T-helper 17 cell (primary cell): ENCODE measurements around the gene SYNDIG1. TPM values are rescaled to one million over a fixed set of nuclear protein-coding genes. Genes with fewer than 3 reads are reported as not detected.

Experiments used
- ATAC-seq: fragments of 150-1000 bp; cut with Tn5 transposase; 2 replicates; pipeline ENCODE4 v1.10.0; 2021; ENCODE audit warnings: mild to moderate bottlenecking, moderate library complexity
- DNase-seq, 3 donors: peaks; one replicate each; pipeline versions ENCODE4 v3.0.0 to v3.0.0-alpha.2; 2020 to 2021
- H3K9me3 ChIP-seq: one replicate; pipeline ENCODE4 v1.7.0; 2013; ENCODE audit warnings: low read length, mild to moderate bottlenecking; ENCODE audit not compliant: control insufficient read depth, poor library complexity, severe bottlenecking
- H3K27ac Mint-ChIP-seq: one replicate; pipeline ENCODE4 v1.8.0; 2022; ENCODE audit warnings: mild to moderate bottlenecking, moderate library complexity, mixed read lengths
- H3K27me3 Mint-ChIP-seq: one replicate; pipeline ENCODE4 v1.8.0; 2022; ENCODE audit warnings: mixed read lengths
- H3K36me3 Mint-ChIP-seq: one replicate; pipeline ENCODE4 v1.8.0; 2022; ENCODE audit warnings: low read depth, mixed read lengths
- H3K4me1 Mint-ChIP-seq: one replicate; pipeline ENCODE4 v1.8.0; 2022; ENCODE audit warnings: mild to moderate bottlenecking, mixed read lengths
- H3K4me3 Mint-ChIP-seq: one replicate; pipeline ENCODE4 v1.8.0; 2022; ENCODE audit warnings: mild to moderate bottlenecking, moderate library complexity, mixed read lengths
- total RNA-seq, 4 donors: library from RNA in 2 of 4; stranded (reverse) in 2 of 4; gene quantifications; one replicate each; pipeline ENCODE4 v1.2.3 and lab custom pipeline; 2022 to 2026

The SYNDIG1 gene
- total RNA-seq, 2 donors from 2014 or later, result not detected

DNA sequence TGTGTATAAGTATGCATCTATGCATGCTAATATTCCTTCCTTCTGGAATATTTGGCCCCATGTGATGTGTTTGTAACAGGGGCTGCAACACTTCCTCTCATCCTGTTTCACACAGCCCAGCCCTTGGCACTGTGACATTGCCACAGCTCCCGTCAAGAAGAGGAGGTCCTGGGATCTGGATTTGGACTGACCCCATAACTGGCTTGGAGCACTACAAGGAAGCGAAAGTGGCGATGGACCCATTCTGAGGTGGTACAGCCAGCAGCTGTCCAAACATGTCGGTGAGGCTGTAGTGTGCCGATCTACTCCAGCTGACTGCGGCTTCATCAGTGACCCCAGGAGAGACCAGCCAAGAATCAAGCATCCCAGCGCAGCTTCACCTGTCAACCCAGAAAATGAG lies 18.2 kb downstream of the SYNDIG1 start:
- Mint-ChIP-seq H3K27ac (no peak overlapping the region), H3K4me1 (no peaks in the 10 kb centered on the region), H3K27me3 (peaks cover 7% of the 10 kb centered on the region), H3K36me3 (no peaks in the 10 kb centered on the region), H3K4me3 (no peak overlapping the region)
- DNase-seq (no peak), ATAC-seq (no peak)
- H3K9me3 ChIP-seq, result no peaks in the 10 kb centered on the region

DNA sequence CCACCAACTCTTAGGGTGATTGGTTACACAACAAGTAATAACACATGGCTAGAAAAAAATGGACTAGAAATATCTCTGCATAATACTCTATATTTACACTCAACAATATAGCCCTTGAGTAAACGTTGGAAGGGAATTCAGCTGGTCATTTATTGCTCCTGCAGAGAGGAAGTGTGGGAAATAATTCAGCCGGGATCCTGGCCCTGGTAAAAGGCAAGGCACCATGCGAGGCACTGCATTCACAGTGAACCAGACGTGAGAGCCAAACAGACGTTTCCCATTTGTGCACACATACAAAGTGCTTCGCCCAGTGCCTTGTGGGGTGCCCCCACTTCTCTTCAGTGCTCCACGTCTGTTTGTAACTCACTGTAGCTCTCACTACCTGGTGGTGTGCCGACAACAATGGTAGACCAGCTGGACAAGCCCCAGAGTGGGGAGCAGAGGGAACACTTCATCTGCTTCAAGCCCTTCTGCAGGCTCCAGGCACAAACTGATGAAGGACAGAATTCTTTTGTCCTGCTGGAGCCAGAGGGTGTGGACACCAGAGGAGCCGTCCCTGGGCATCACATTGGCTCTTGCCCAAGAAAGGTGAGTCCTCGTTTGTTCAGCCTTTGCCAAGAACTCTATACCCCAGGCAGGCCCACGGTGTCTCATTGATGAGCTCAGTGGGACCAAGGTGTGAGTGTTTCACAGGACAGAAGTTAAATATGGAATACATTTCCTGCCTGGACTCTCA lies 18.8 kb downstream of the SYNDIG1 start:
- H3K27ac Mint-ChIP-seq, result no peak overlapping the region
- H3K4me3 Mint-ChIP-seq, result no peak overlapping the region
- no peaks in the 10 kb centered on the region for H3K36me3 Mint-ChIP-seq
- peaks cover 7% of the 10 kb centered on the region for H3K27me3 Mint-ChIP-seq
- ATAC-seq, result no peak
- no peak for DNase-seq
- no peaks in the 10 kb centered on the region for H3K9me3 ChIP-seq
- no peaks in the 10 kb centered on the region for H3K4me1 Mint-ChIP-seq

GRCh38 chr20:24488800-24489175 lies 19.4 kb downstream of the SYNDIG1 start:
- H3K27me3 Mint-ChIP-seq, result peaks cover 5% of the 10 kb centered on the region
- DNase-seq (no peak), ATAC-seq (no peak)
- no peaks in the 10 kb centered on the region for H3K36me3 Mint-ChIP-seq
- H3K9me3 ChIP-seq, result no peaks in the 10 kb centered on the region
- no peaks in the 10 kb centered on the region for H3K4me1 Mint-ChIP-seq
- no peak overlapping the region for H3K27ac Mint-ChIP-seq
- no peak overlapping the region for H3K4me3 Mint-ChIP-seq

GRCh38 chr20:24489193-24489592 lies 19.8 kb downstream of the SYNDIG1 start:
- H3K27me3 Mint-ChIP-seq, result peaks cover 7% of the 10 kb centered on the region
- H3K9me3 ChIP-seq, result no peaks in the 10 kb centered on the region
- no peak overlapping the region for H3K27ac Mint-ChIP-seq
- no peak for ATAC-seq
- no peak overlapping the region for H3K4me3 Mint-ChIP-seq
- no peak for DNase-seq
- no peaks in the 10 kb centered on the region for H3K36me3 Mint-ChIP-seq
- peaks cover 2% of the 10 kb centered on the region for H3K4me1 Mint-ChIP-seq

GRCh38 chr20:24489631-24490260 lies 20.3 kb downstream of the SYNDIG1 start:
- ATAC-seq, result no peak
- no peak overlapping the region for H3K4me3 Mint-ChIP-seq
- H3K4me1 Mint-ChIP-seq, result peaks cover 2% of the 10 kb centered on the region
- H3K9me3 ChIP-seq, result no peaks in the 10 kb centered on the region
- H3K27me3 Mint-ChIP-seq, result peaks cover 7% of the 10 kb centered on the region
- no peak for DNase-seq
- no peaks in the 10 kb centered on the region for H3K36me3 Mint-ChIP-seq
- no peak overlapping the region for H3K27ac Mint-ChIP-seq

GRCh38 chr20:24490598-24490997 lies 21.2 kb downstream of the SYNDIG1 start:
- no peak for DNase-seq
- Mint-ChIP-seq H3K27ac (no peak overlapping the region), H3K4me1 (peaks cover 2% of the 10 kb centered on the region), H3K4me3 (no peak overlapping the region), H3K36me3 (no peaks in the 10 kb centered on the region), H3K27me3 (peaks cover 7% of the 10 kb centered on the region)
- ATAC-seq, result no peak
- H3K9me3 ChIP-seq, result no peaks in the 10 kb centered on the region

DNA sequence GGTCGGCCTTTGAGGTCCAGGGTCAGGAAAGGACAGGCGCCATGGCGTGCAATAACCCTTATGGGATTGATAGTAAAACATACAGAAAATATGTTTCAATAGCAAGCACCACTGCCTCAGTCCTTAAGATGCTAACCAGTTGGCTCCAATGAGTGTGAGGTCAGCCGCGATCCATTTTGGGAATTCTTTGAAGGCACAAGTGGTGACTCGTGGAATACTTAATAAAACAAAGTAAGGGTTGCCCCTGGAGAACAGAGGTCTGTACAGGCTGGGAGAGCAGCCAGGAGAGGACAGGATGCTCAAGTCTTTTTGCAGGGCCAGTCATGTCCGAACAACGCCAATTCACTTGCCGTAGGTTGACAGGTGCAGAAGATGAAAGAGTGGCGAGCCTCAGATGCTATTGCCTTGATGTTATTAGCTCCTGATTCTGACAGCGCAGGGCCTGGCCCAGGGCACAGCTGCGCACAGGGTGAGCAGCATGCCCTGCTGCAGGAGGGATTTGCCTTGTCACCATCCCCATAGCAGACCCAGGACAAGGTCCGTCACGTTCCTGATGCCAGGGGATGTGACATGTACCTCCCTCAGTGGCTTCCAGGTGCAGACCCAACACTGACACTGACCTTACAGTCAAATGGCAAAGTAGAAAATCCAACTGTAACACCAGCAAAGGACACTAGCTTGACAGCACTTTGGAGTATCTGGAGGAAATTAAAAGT lies 21.8 kb downstream of the SYNDIG1 start:
- H3K27me3 Mint-ChIP-seq, result peaks cover 7% of the 10 kb centered on the region
- H3K27ac Mint-ChIP-seq, result no peak overlapping the region
- no peak overlapping the region for H3K4me3 Mint-ChIP-seq
- DNase-seq, result no peak
- H3K4me1 Mint-ChIP-seq, result peaks cover 2% of the 10 kb centered on the region
- no peak for ATAC-seq
- H3K36me3 Mint-ChIP-seq, result no peaks in the 10 kb centered on the region
- H3K9me3 ChIP-seq, result no peaks in the 10 kb centered on the region

- no peak for ATAC-seq
- Mint-ChIP-seq H3K27me3 (peaks cover 7% of the 10 kb centered on the region), H3K36me3 (no peaks in the 10 kb centered on the region), H3K4me1 (peaks cover 2% of the 10 kb centered on the region), H3K27ac (no peak overlapping the region), H3K4me3 (no peak overlapping the region)
- DNase-seq, result no peak
- H3K9me3 ChIP-seq, result no peaks in the 10 kb centered on the region
Observed at GRCh38 chr20:24492031-24492607, 22.7 kb downstream of the SYNDIG1 start.

- H3K27me3 Mint-ChIP-seq, result peaks cover 7% of the 10 kb centered on the region
Observed at GRCh38 chr20:24492698-24493097, 23.3 kb downstream of the SYNDIG1 start.

GRCh38 chr20:24493181-24493580 lies 23.8 kb downstream of the SYNDIG1 start:
- ATAC-seq, result no peak
- no peaks in the 10 kb centered on the region for H3K36me3 Mint-ChIP-seq
- no peak for DNase-seq
- peaks cover 7% of the 10 kb centered on the region for H3K27me3 Mint-ChIP-seq
- no peak overlapping the region for H3K27ac Mint-ChIP-seq
- H3K9me3 ChIP-seq, result no peaks in the 10 kb centered on the region
- H3K4me3 Mint-ChIP-seq, result no peak overlapping the region
- H3K4me1 Mint-ChIP-seq, result peaks cover 2% of the 10 kb centered on the region

More at GRCh38 chr20:24492698-24493097, 23.3 kb downstream of the SYNDIG1 start:
- Mint-ChIP-seq H3K4me1 (peaks cover 2% of the 10 kb centered on the region), H3K4me3 (no peak overlapping the region), H3K27ac (no peak overlapping the region), H3K36me3 (no peaks in the 10 kb centered on the region)
- H3K9me3 ChIP-seq, result no peaks in the 10 kb centered on the region
- no peak for ATAC-seq
- no peak for DNase-seq

- no peaks in the 10 kb centered on the region for H3K36me3 Mint-ChIP-seq
- peaks cover 2% of the 10 kb centered on the region for H3K4me1 Mint-ChIP-seq
- H3K27me3 Mint-ChIP-seq, result peaks cover 7% of the 10 kb centered on the region
- DNase-seq (no peak), ATAC-seq (no peak)
- H3K9me3 ChIP-seq, result no peaks in the 10 kb centered on the region
- no peak overlapping the region for H3K27ac Mint-ChIP-seq
- no peak overlapping the region for H3K4me3 Mint-ChIP-seq
Observed at GRCh38 chr20:24493661-24494459, 24.4 kb downstream of the SYNDIG1 start.

DNA sequence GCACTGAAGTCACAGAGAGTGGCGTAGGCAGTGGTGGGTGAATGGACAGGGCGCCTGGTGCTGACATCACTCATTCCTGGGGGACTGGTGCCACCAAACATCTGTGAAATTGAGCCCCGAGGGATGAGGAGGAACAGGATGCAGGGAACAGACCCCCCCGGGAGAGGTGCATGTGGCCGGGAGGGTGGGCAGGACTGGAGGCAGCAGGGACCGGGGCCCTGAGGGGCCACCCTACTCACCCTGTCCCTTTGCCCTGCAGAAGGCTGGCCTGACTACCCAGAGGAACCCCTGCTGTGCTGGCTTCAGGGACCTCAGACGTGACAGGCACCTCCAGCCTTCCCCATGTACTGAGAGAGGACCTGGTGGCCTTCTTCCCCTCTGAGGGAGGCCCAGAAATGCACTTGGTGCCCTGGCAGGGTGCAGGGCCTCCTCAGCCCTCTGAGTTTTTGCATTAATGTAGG lies 25.1 kb downstream of the SYNDIG1 start:
- no peaks in the 10 kb centered on the region for H3K36me3 Mint-ChIP-seq

More for the DNA sequence above, 25.1 kb downstream of the SYNDIG1 start:
- Mint-ChIP-seq H3K4me3 (no peak overlapping the region), H3K4me1 (peaks cover 2% of the 10 kb centered on the region), H3K27ac (no peak overlapping the region), H3K27me3 (peaks cover 7% of the 10 kb centered on the region)
- ATAC-seq (no peak), DNase-seq (no peak)
- H3K9me3 ChIP-seq, result no peaks in the 10 kb centered on the region
